Muscle layer of colon (tissue), 2 donors: Measurements from ENCODE around the gene UNC93A.
"Not testable (repeated sequence)": the region's sequence is repeated elsewhere in the genome, so short reads cannot be mapped to it uniquely, and the experiment has no call there.

Experiments used
- H3K27ac ChIP-seq: one replicate; pipeline ENCODE4 v1.7.0; 2013; ENCODE audit warnings: low read depth, mild to moderate bottlenecking, low read length, moderate library complexity
- H3K27me3 ChIP-seq, 2 donors: one replicate each; pipeline ENCODE4 v1.7.0; 2013; ENCODE audit warnings: low read length in 2 of 2, mild to moderate bottlenecking in 2 of 2; ENCODE audit not compliant: insufficient read depth in 2 of 2, control insufficient read depth in 1 of 2
- H3K36me3 ChIP-seq: one replicate; pipeline ENCODE4 v1.7.0; 2013; ENCODE audit warnings: mild to moderate bottlenecking, low read length; ENCODE audit not compliant: insufficient read depth
- H3K4me1 ChIP-seq: one replicate; pipeline ENCODE4 v1.7.0; 2013; ENCODE audit warnings: mild to moderate bottlenecking, low read length; ENCODE audit not compliant: insufficient read depth
- H3K4me3 ChIP-seq, 2 donors: one replicate each; pipeline ENCODE4 v1.7.0; 2013; ENCODE audit warnings: low read length in 2 of 2, low read depth in 1 of 2, mild to moderate bottlenecking in 1 of 2, moderate library complexity in 1 of 2
- H3K9ac ChIP-seq: one replicate; pipeline ENCODE4 v1.7.0; 2013; ENCODE audit warnings: low read length
- H3K9me3 ChIP-seq: one replicate; pipeline ENCODE4 v1.7.0; 2013; ENCODE audit warnings: mild to moderate bottlenecking, low read length
- donor health status: abdominal sarcoma.
- donor health status: Adenocarcinoma of cecum.

UNC93A gene

DNA sequence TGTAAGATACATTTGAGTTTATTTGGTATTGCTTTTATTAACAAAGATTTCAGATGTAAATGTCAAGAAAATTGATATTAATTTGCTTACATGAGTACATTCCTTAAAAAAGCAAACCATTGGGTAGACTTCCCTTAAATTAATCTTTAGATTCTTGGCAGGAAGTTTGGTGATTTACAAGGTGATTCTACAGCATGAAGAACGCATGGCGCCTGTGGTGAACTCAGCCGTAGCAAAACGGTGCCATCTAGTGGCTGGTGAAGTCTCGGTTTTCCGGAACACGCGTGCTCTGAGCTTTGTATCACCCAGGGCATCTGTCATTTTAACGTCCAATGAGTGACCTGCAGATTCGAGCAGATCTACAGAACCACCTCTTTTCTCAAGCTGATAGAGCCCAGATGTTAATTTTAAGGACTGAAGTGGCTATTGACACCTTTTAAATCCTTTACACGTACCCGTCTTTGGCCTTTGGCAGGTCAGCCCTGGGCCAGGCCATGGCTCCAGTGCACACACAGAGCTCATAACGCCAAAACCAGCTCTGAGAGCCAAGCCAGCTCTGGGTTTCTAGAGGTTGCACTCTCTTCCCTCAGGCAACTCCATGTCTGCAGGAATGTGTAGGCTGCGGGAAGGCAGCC lies 2.4 kb upstream of the UNC93A start:
- not testable (repeated sequence) for H3K9me3 ChIP-seq, H3K27ac ChIP-seq

GRCh38 chr6:167289291-167289690 lies 1.8 kb upstream of the UNC93A start:
- H3K27ac ChIP-seq, H3K9ac ChIP-seq, H3K36me3 ChIP-seq, H3K4me1 ChIP-seq, H3K9me3 ChIP-seq, H3K4me3 ChIP-seq, H3K27me3 ChIP-seq: not testable (repeated sequence)

More for the DNA sequence above, 2.4 kb upstream of the UNC93A start:
- H3K4me3 ChIP-seq, H3K36me3 ChIP-seq, H3K4me1 ChIP-seq, H3K27me3 ChIP-seq, H3K9ac ChIP-seq: not testable (repeated sequence)

DNA sequence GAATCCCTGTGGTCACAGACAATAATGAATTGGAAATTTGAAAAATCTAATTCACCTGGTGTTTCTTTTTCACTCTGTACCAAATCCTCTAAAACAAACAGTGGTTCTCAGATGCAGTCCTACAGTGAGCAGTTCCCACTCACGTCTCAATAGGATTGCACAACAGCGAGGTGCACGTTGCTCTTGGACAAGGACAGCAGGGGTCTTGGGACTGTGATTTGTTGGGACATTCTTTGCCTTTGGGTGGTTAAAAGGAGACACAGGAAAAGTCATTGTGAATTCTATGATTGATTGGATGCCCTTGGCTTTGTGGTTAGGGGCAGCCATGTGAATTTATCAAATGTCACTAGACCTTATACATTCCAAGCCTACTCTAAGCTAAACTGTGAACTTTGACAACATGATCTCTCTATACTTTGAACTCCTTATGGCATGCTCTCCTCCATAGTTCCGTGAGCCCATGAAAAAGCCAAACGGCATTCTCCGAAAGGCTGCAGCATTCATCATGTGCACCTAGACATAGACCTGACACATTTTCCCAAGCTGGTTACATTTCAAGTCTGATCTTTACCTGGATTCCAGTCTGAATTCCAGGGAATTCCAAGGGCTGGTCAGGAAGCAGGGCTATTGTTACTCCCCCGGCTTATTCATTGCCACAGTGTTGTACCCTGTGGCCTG lies 647 bp downstream of the UNC93A start:
- no peaks in the 10 kb centered on the region for H3K27me3 ChIP-seq
- H3K4me3 ChIP-seq = no peak overlapping the region
- no peaks in the 10 kb centered on the region for H3K36me3 ChIP-seq
- no peaks in the 10 kb centered on the region for H3K9me3 ChIP-seq
- H3K9ac ChIP-seq = no peak overlapping the region
- no peaks in the 10 kb centered on the region for H3K4me1 ChIP-seq
- H3K27ac ChIP-seq = no peak overlapping the region

GRCh38 chr6:167292301-167293087 lies 1.4 kb downstream of the UNC93A start:
- no peaks in the 10 kb centered on the region for H3K4me1 ChIP-seq
- no peak overlapping the region for H3K27ac ChIP-seq
- no peaks in the 10 kb centered on the region for H3K9me3 ChIP-seq
- no peaks in the 10 kb centered on the region for H3K27me3 ChIP-seq
- no peak overlapping the region for H3K9ac ChIP-seq
- no peaks in the 10 kb centered on the region for H3K36me3 ChIP-seq
- H3K4me3 ChIP-seq = no peak overlapping the region

- Histone ChIP-seq H3K9me3 (no peaks in the 10 kb centered on the region), H3K4me3 (no peak overlapping the region), H3K27me3 (no peaks in the 10 kb centered on the region), H3K36me3 (no peaks in the 10 kb centered on the region), H3K4me1 (no peaks in the 10 kb centered on the region), H3K27ac (no peak overlapping the region), H3K9ac (no peak overlapping the region)
Measured at GRCh38 chr6:167293088-167293589, 2.0 kb downstream of the UNC93A start.

GRCh38 chr6:167293590-167294091 lies 2.5 kb downstream of the UNC93A start:
- H3K36me3 ChIP-seq = no peaks in the 10 kb centered on the region
- no peak overlapping the region for H3K9ac ChIP-seq
- H3K27me3 ChIP-seq = no peaks in the 10 kb centered on the region
- no peaks in the 10 kb centered on the region for H3K9me3 ChIP-seq
- H3K4me1 ChIP-seq = no peaks in the 10 kb centered on the region
- H3K4me3 ChIP-seq = no peak overlapping the region
- no peak overlapping the region for H3K27ac ChIP-seq

DNA sequence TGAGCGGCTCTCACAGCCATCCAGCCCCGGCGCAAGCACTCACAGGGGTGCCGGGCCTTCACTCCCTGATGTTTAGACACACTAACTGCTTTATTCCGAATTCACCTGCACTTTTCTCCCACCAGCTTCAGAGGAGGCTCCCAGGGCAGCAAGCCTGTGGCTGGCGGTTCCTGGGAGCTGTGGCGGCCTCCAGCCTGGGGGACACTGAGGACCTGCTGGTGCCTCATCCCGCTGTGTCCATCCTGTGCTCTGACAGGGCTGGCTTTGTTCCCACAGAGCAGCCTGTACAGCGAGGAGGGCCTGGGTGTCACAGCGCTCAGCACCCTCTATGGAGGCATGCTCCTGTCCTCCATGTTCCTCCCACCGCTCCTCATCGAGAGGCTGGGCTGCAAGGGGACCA lies 3.1 kb downstream of the UNC93A start:
- Histone ChIP-seq H3K27me3 (no peaks in the 10 kb centered on the region), H3K36me3 (no peaks in the 10 kb centered on the region), H3K9ac (no peak overlapping the region), H3K9me3 (no peaks in the 10 kb centered on the region), H3K4me3 (no peak overlapping the region), H3K4me1 (no peaks in the 10 kb centered on the region), H3K27ac (no peak overlapping the region)

DNA sequence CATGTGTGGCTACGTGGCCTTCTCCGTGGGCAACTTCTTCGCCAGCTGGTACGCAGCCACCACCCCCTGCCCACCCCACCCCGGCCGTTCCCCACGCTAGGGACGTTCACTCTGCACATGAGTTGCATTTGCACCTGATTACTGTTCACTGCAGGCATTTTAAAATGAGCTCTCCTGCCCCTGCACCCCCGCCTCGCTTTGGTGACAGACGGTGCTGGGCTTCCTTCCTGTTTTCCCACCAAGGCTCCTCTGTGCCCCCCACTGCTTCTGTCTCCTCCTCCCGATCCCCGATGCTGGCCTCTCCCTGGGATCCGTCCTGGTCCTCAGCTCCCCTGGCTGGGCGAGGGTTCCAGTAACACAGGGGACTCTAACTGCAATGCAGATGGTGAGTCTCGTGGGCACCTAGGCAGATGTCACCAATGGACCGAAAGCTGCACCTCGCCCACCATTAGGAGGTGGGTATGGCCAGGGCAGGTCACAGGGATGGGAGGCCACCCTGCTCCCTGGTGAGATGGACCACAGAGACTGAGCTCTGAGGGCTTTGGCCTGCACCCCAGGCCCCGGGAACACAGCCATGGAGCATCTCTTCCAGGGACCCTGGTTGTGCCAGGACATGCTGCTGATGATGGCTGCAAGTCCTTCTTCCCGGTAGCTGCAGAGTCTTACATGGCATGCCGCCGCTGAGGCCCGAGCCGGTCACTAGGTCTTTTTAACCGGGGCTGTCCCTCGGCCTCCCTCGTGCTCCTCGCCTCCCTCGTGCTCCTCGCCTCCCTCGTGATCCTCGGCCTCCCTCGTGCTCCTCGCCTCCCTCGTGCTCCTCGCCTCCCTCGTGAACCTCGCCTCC lies 3.8 kb downstream of the UNC93A start:
- H3K9ac ChIP-seq = no peak overlapping the region
- H3K36me3 ChIP-seq = no peaks in the 10 kb centered on the region
- no peak overlapping the region for H3K27ac ChIP-seq
- no peaks in the 10 kb centered on the region for H3K4me1 ChIP-seq
- no peaks in the 10 kb centered on the region for H3K27me3 ChIP-seq
- no peaks in the 10 kb centered on the region for H3K9me3 ChIP-seq
- H3K4me3 ChIP-seq = no peak overlapping the region

GRCh38 chr6:167295495-167296292 lies 4.6 kb downstream of the UNC93A start:
- no peak overlapping the region for H3K4me3 ChIP-seq
- H3K27ac ChIP-seq = no peak overlapping the region
- no peaks in the 10 kb centered on the region for H3K36me3 ChIP-seq
- H3K9ac ChIP-seq = no peak overlapping the region
- no peaks in the 10 kb centered on the region for H3K4me1 ChIP-seq
- no peaks in the 10 kb centered on the region for H3K27me3 ChIP-seq
- H3K9me3 ChIP-seq = no peaks in the 10 kb centered on the region

GRCh38 chr6:167296293-167296690 lies 5.2 kb downstream of the UNC93A start:
- no peak overlapping the region for H3K9ac ChIP-seq
- no peaks in the 10 kb centered on the region for H3K9me3 ChIP-seq
- H3K4me1 ChIP-seq = no peaks in the 10 kb centered on the region
- no peak overlapping the region for H3K27ac ChIP-seq
- H3K36me3 ChIP-seq = no peaks in the 10 kb centered on the region
- H3K4me3 ChIP-seq = no peak overlapping the region
- H3K27me3 ChIP-seq = no peaks in the 10 kb centered on the region
